Tibial nerve (tissue), 4 donors: ENCODE results near the gene KLRD1. TPM values are rescaled to one million over a fixed set of nuclear protein-coding genes. Genes with fewer than 3 reads are reported as not detected.

Source experiments
- DNase-seq, 2 donors: peaks; one replicate each; pipeline ENCODE4 v3.0.0-alpha.2; 2019; ENCODE audit warnings: low spot score in 2 of 2
- H3K27ac ChIP-seq, 4 donors: fragments of 200-600 bp; sonication (generic) in 3 of 4; one replicate each; pipeline ENCODE4 v1.5.1; 2017 to 2019; ENCODE audit warnings: mild to moderate bottlenecking in 1 of 4
- H3K27me3 ChIP-seq, 2 donors: fragments of 200-600 bp; sonication (generic) in 1 of 2; one replicate each; pipeline versions ENCODE4 v1.5.1 to v1.6.0; 2017 to 2019
- H3K36me3 ChIP-seq, 3 donors: fragments of 200-600 bp; sonication (generic); one replicate each; pipeline ENCODE4 v1.5.1; 2018 to 2019
- H3K4me1 ChIP-seq, 4 donors: fragments of 200-600 bp; sonication (generic) in 3 of 4; one replicate each; pipeline ENCODE4 v1.5.1; 2017 to 2019
- H3K4me3 ChIP-seq, 4 donors: fragments of 200-600 bp; sonication (generic) in 3 of 4; one replicate each; pipeline ENCODE4 v1.5.1; 2017 to 2019; ENCODE audit warnings: mild to moderate bottlenecking in 1 of 4, moderate library complexity in 1 of 4
- H3K9me3 ChIP-seq, 4 donors: fragments of 200-600 bp; sonication (generic) in 3 of 4; one replicate each; pipeline ENCODE4 v1.5.1; 2017 to 2019
- EP300 ChIP-seq, 2 donors: sonication (generic); formaldehyde crosslinking; IDR thresholded peaks; one replicate each; pipeline ENCODE4 v1.6.1; 2017; ENCODE audit warnings: antibody characterized with exemption in 2 of 2, mild to moderate bottlenecking in 1 of 2
- POLR2A ChIP-seq, 2 donors: fragments of 450-650 bp; IDR thresholded peaks; one replicate each; pipeline ENCODE4 v1.6.1; 2017; ENCODE audit warnings: antibody characterized with exemption in 2 of 2, mild to moderate bottlenecking in 2 of 2, moderate library complexity in 2 of 2
- WGBS, 2 donors: methylation state at CpG; one replicate each; pipeline ENCODE4 v1.1.5; 2018; 5-methylcytosine and 5-hydroxymethylcytosine counted together
- total RNA-seq, 4 donors: library from RNA; depleted of rRNA; stranded (reverse); fragments of >200 nt; gene quantifications; one replicate each; pipeline ENCODE4 v1.1.0, GENCODE V29; 2016
- TF ChIP-seq, protein P1 (sequence below), 5 experiments: fragments of 200-600 bp in 3 of 5; fragments of 450-650 bp in 2 of 5; sonication (generic) in 3 of 5; IDR thresholded peaks; one replicate each; pipeline ENCODE4 v1.5.1; 2016 to 2019; ENCODE audit warnings: antibody characterized with exemption in 5 of 5, mild to moderate bottlenecking in 3 of 5, moderate library complexity in 2 of 5

The KLRD1 gene
- total RNA-seq, 4 donors from 2014 or later: 0.90 to 2.4 (median 1.4) TPM

DNA sequence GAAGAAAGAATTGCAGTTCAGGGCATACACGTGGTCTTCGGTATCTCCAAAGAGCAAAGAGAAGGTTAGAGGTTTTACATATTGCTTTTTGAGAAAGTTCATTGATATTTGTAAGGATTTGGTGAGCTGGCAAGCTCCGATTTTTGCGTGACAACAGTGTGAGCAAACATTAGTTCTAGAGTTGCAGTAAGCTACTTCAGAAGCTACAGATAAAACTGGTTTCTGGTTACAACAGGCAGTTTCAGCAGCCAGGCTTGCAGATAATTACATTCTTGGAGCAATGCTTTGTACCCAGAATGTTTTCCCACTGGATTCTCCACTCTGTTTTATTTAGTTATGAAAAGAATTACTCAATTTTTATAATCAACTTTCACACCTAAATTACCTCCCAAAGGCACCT is 54.0 kb downstream of the KLRD1 start:
- WGBS, 2 donors: 46 to 53% methylated on average over 4 of the region's 4 CpGs
- Histone ChIP-seq H3K27ac (peak overlapping the region in 2 of 4 donors; percentile 55 to 97), H3K36me3 (no peaks in the 10 kb centered on the region), H3K4me1 (peaks cover 0 to 45% (median 7%) of the 10 kb centered on the region in 4 donors), H3K27me3 (no peaks in the 10 kb centered on the region), H3K4me3 (no peak overlapping the region), H3K9me3 (no peaks in the 10 kb centered on the region)
- TF ChIP-seq, protein P1, sequence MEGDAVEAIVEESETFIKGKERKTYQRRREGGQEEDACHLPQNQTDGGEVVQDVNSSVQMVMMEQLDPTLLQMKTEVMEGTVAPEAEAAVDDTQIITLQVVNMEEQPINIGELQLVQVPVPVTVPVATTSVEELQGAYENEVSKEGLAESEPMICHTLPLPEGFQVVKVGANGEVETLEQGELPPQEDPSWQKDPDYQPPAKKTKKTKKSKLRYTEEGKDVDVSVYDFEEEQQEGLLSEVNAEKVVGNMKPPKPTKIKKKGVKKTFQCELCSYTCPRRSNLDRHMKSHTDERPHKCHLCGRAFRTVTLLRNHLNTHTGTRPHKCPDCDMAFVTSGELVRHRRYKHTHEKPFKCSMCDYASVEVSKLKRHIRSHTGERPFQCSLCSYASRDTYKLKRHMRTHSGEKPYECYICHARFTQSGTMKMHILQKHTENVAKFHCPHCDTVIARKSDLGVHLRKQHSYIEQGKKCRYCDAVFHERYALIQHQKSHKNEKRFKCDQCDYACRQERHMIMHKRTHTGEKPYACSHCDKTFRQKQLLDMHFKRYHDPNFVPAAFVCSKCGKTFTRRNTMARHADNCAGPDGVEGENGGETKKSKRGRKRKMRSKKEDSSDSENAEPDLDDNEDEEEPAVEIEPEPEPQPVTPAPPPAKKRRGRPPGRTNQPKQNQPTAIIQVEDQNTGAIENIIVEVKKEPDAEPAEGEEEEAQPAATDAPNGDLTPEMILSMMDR (IDR thresholded peaks at IDR 0.05): no peak
- no peak for TF ChIP-seq POLR2A (IDR thresholded peaks at IDR 0.05)
- TF ChIP-seq EP300 (IDR thresholded peaks at IDR 0.05): no peak
- DNase-seq: no peak

DNA sequence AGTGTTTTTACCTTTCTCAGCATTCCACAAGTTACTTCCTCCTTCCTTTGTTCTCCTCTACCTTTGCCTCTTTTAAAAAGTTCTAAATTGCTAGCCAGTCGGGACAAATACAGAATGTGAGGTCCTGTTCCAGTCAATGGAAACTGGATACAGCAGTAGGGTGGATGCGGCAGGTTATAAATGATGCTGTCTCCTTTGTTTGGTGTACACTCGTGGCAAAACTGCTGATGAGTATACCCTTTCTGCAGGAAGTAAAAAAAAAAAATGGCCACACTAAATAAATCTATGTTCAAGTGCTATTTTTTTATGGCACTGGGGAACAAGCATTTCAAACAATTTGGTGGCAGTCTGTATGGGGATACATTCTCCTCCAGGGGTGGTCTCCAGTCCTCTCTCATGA is 54.7 kb downstream of the KLRD1 start:
- Histone ChIP-seq H3K36me3 (no peaks in the 10 kb centered on the region), H3K4me1 (peaks cover 0 to 50% (median 8%) of the 10 kb centered on the region in 4 donors), H3K27me3 (no peaks in the 10 kb centered on the region), H3K9me3 (no peaks in the 10 kb centered on the region), H3K27ac (peak overlapping the region in 3 of 4 donors; percentile 85 to 97 (median 91)), H3K4me3 (no peak overlapping the region)
- WGBS, 2 donors: 67 to 81% methylated on average over 3 of the region's 3 CpGs
- no peak for DNase-seq
- TF ChIP-seq EP300 (IDR thresholded peaks at IDR 0.05): no peak
- TF ChIP-seq, protein P1 (IDR thresholded peaks at IDR 0.05): no peak
- no peak for TF ChIP-seq POLR2A (IDR thresholded peaks at IDR 0.05)

DNA sequence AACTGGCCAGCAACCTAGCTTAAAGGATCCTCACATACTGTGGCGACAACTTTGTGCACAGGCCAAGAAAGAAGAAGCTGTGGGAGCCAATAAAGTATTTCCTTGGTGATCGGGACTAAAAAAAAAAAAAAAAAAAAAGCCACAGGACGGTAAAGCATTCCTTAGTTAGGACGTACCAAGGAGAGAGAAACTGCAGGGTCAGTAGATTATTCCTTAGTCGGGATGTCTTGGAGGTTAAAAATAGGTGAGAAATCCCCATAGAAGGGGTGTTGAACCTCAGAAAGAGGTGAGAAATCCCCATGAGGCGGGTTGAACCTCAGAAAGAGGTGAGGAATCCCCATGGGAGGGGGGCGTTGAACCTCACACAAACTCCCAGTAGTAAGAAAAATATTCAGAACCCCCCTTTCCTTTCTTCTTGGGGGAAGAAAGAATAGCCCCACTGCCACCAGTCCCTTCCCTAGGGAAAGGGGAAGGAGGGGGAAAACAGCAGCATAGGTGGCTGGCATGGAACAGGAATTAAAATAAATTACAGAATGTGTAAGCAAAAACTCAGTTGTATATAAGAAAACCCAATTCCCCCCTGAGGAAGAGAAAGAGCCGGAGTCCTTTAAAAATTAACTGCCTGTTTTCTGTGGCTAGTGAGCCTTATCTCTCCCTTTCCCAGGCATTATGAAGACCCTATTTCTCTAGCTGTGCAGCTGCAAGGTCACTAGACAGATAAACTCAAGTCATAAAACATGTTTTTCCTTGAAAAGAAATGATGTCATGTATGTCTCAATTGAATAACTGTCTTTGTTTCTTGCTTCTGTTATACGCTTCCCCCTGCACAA is 55.4 kb downstream of the KLRD1 start:
- TF ChIP-seq, protein P1 (IDR thresholded peaks at IDR 0.05): no peak
- no peak for TF ChIP-seq EP300 (IDR thresholded peaks at IDR 0.05)
- no peak for TF ChIP-seq POLR2A (IDR thresholded peaks at IDR 0.05)
- H3K27me3 ChIP-seq: no peaks in the 10 kb centered on the region
- H3K4me3 ChIP-seq: peak overlapping the region in 1 of 4 donors; percentile 59
- no peak for DNase-seq
- H3K4me1 ChIP-seq: peaks cover 0 to 50% (median 8%) of the 10 kb centered on the region in 4 donors
- H3K27ac ChIP-seq: peak overlapping the region; percentile 85 to 97 (median 92)
- peaks cover 0 to 6% (median 0%) of the 10 kb centered on the region in 4 donors for H3K9me3 ChIP-seq
- H3K36me3 ChIP-seq: no peaks in the 10 kb centered on the region
- WGBS, 2 donors: 35 to 43% methylated on average over 9 of the region's 9 CpGs

DNA sequence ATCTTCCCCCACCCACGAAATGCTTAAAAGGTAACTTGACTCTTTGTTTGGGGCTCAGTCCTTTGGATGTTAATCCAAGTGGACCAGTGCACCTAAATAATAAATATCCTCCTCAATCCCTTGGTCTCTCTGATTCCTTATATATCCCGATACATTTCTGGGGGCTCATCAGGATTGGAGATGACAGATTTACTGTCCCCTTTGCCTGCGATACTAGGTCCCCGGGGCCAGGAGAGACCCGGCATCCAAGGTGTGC is 55.9 kb downstream of the KLRD1 start:
- TF ChIP-seq EP300 (IDR thresholded peaks at IDR 0.05) (no peak), POLR2A (IDR thresholded peaks at IDR 0.05) (no peak)
- TF ChIP-seq, protein P1 (IDR thresholded peaks at IDR 0.05): no peak
- no peak for DNase-seq
- Histone ChIP-seq H3K27me3 (no peaks in the 10 kb centered on the region), H3K27ac (peak overlapping the region; percentile 85 to 97 (median 92)), H3K4me1 (peaks cover 0 to 52% (median 8%) of the 10 kb centered on the region in 4 donors), H3K36me3 (no peaks in the 10 kb centered on the region), H3K4me3 (peak overlapping the region; percentile 51 to 63 (median 58)), H3K9me3 (peaks cover 0 to 9% (median 0%) of the 10 kb centered on the region in 4 donors)
- 26 to 36% methylated on average over 5 of the region's 5 CpGs for WGBS, 2 donors
